ENCODE data around the gene TBC1D8. TPM values are rescaled to one million over a fixed set of nuclear protein-coding genes. Genes with fewer than 3 reads are reported as not detected.

Gene TBC1D8
- total and polyA plus RNA-seq, 4 donors: 10.4 to 38.6 (median 13.4) TPM

GRCh38 chr2:101200676-101201075 lies 49.5 kb upstream of the TBC1D8 start:
- no peaks in the 10 kb centered on the region for H3K36me3 ChIP-seq (ENCODE audit: control insufficient read depth in 4 of 4, insufficient read depth in 3 of 4, low read depth in 1 of 4, low read length in 3 of 4)
- DNase-seq (ENCODE audit: low spot score): no peak

GRCh38 chr2:101199251-101199791 lies 48.1 kb upstream of the TBC1D8 start:
- no peak overlapping the region for H3K27ac ChIP-seq (ENCODE audit: low read depth in 1 of 2, low read length in 2 of 2)
- no peaks in the 10 kb centered on the region for H3K4me1 ChIP-seq (ENCODE audit: control insufficient read depth in 4 of 4, insufficient read depth in 4 of 4, low read length in 3 of 4)
- no peak overlapping the region for H3K4me3 ChIP-seq (ENCODE audit: low read depth in 1 of 3, low read length in 3 of 3)
- no peak overlapping the region for H3K9ac ChIP-seq (ENCODE audit: low read depth in 1 of 2, low read length in 2 of 2)
- WGBS: 71% methylated on average over 7 of the region's 7 CpGs
- H3K27me3 ChIP-seq (ENCODE audit: control insufficient read depth in 4 of 4, insufficient read depth in 4 of 4, low read length in 3 of 4): no peaks in the 10 kb centered on the region
- TF ChIP-seq MAX (IDR thresholded peaks at IDR 0.05): no peak
- no peak for TF ChIP-seq GABPA (IDR thresholded peaks at IDR 0.05 in 1 of 2, conservative IDR thresholded peaks at IDR 0.05 in 1 of 2)
- no peak for TF ChIP-seq RXRA (IDR thresholded peaks at IDR 0.05)
- no peak for TF ChIP-seq YY1 (IDR thresholded peaks at IDR 0.05)
- no peak for TF ChIP-seq FOXA1 (IDR thresholded peaks at IDR 0.05)
- no peak for TF ChIP-seq NR2F2 (IDR thresholded peaks at IDR 0.05)
- no peak for TF ChIP-seq HNF4A (conservative IDR thresholded peaks at IDR 0.05)
- no peak for TF ChIP-seq HNF4G (IDR thresholded peaks at IDR 0.05)
- TF ChIP-seq ATF3 (IDR thresholded peaks at IDR 0.05): no peak
- TF ChIP-seq EGR1 (IDR thresholded peaks at IDR 0.05; ENCODE audit: low read depth in 2 of 2): no peak
- TF ChIP-seq JUND (IDR thresholded peaks at IDR 0.05): no peak
- no peak for TF ChIP-seq RAD21 (IDR thresholded peaks at IDR 0.05)
- TF ChIP-seq CTCF (IDR thresholded peaks at IDR 0.05; ENCODE audit: low read depth, low read length, missing input control): no peak
- no peak for TF ChIP-seq TAF1 (conservative IDR thresholded peaks at IDR 0.05)
- no peak for TF ChIP-seq REST (IDR thresholded peaks at IDR 0.05)
- no peak for TF ChIP-seq FOXA2 (IDR thresholded peaks at IDR 0.05)
- no peaks in the 10 kb centered on the region for H3K36me3 ChIP-seq (ENCODE audit: control insufficient read depth in 4 of 4, insufficient read depth in 3 of 4, low read depth in 1 of 4, low read length in 3 of 4)
- H3K9me3 ChIP-seq (ENCODE audit: control insufficient read depth in 4 of 4, low read length in 3 of 4): no peaks in the 10 kb centered on the region
- DNase-seq (ENCODE audit: low spot score): no peak

More at GRCh38 chr2:101200676-101201075, 49.5 kb upstream of the TBC1D8 start:
- Histone ChIP-seq H3K9me3 (ENCODE audit: control insufficient read depth in 4 of 4, low read length in 3 of 4) (no peaks in the 10 kb centered on the region), H3K27me3 (ENCODE audit: control insufficient read depth in 4 of 4, insufficient read depth in 4 of 4, low read length in 3 of 4) (no peaks in the 10 kb centered on the region), H3K27ac (ENCODE audit: low read depth in 1 of 2, low read length in 2 of 2) (no peak overlapping the region), H3K4me1 (ENCODE audit: control insufficient read depth in 4 of 4, insufficient read depth in 4 of 4, low read length in 3 of 4) (peaks cover 0 to 1% (median 0%) of the 10 kb centered on the region in 4 donors), H3K9ac (ENCODE audit: low read depth in 1 of 2, low read length in 2 of 2) (no peak overlapping the region), H3K4me3 (ENCODE audit: low read depth in 1 of 3, low read length in 3 of 3) (no peak overlapping the region)
- TF ChIP-seq MAX (IDR thresholded peaks at IDR 0.05) (no peak), NR2F2 (IDR thresholded peaks at IDR 0.05) (no peak), ZBTB33 (IDR thresholded peaks at IDR 0.05) (no peak)
- WGBS: 71% methylated on average over 2 of the region's 2 CpGs
